HCT116 (cell line): ENCODE measurements around the gene SGMS1.

Experiments used
- CBX3 ChIP-seq: IDR thresholded peaks from 2 replicates; pipeline ENCODE4 v1.6.1; 2012; ENCODE audit warnings: low read depth
- POLR2AphosphoS5 ChIP-seq: IDR thresholded peaks from 2 replicates; pipeline ENCODE4 v1.6.1; 2011; ENCODE audit warnings: mild to moderate bottlenecking, low read depth, low read length, moderate library complexity
- SIN3A ChIP-seq: IDR thresholded peaks from 2 replicates; pipeline ENCODE4 v1.6.1; 2012; ENCODE audit warnings: low read depth
- TF ChIP-seq, protein P1 (sequence below), 3 experiments: fragments of 200-600 bp in 1 of 3; sonication (generic) in 1 of 3; IDR thresholded peaks in 2 of 3; conservative IDR thresholded peaks in 1 of 3; 2 replicates each; pipeline ENCODE4 v1.5.1; 2012 to 2017; ENCODE audit warnings: low read depth in 2 of 3, low read length in 2 of 3, antibody characterized with exemption in 1 of 3, borderline replicate concordance in 1 of 3, control low read depth in 1 of 3, mild to moderate bottlenecking in 1 of 3, mixed read lengths in 1 of 3, mixed run types in 1 of 3, moderate library complexity in 1 of 3; ENCODE audit not compliant: insufficient read depth in 1 of 3
- TF ChIP-seq, protein P2 (sequence below): IDR thresholded peaks from 2 replicates; pipeline ENCODE4 v1.6.1; 2012

DNA sequence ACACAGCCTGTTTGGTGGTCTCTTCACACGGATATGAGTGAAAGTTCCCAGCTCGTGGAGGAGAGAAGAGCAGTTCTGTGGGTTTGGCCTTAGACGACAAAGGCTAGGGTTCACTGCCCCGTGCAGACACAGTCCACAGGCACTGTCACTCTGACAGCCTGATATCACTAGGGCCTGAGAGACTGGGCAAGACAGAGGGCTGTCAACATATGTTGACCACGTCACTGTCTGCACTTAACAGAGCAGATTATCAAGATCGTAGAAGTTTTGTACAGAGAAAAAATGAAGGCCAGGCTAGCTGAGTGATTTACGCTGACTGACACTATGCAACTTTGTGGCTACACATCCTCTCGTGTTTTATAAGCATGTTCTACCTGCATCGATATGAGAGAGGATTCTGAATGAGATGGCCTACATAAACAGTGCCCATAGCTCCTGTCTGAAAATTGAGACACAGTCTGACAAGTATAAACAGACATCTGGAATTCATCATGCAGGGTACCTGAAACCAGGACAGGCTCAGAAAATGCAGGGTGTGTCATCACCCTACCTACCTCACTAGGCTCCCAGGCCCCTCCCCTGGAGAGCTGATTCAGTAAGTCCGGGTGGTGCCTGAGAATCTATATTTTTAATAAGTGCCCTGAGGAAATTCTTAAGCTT, 120.0 kb downstream of the SGMS1 start:
- TF ChIP-seq, protein P1, sequence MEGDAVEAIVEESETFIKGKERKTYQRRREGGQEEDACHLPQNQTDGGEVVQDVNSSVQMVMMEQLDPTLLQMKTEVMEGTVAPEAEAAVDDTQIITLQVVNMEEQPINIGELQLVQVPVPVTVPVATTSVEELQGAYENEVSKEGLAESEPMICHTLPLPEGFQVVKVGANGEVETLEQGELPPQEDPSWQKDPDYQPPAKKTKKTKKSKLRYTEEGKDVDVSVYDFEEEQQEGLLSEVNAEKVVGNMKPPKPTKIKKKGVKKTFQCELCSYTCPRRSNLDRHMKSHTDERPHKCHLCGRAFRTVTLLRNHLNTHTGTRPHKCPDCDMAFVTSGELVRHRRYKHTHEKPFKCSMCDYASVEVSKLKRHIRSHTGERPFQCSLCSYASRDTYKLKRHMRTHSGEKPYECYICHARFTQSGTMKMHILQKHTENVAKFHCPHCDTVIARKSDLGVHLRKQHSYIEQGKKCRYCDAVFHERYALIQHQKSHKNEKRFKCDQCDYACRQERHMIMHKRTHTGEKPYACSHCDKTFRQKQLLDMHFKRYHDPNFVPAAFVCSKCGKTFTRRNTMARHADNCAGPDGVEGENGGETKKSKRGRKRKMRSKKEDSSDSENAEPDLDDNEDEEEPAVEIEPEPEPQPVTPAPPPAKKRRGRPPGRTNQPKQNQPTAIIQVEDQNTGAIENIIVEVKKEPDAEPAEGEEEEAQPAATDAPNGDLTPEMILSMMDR (IDR thresholded peaks at IDR 0.05 in 2 of 3, conservative IDR thresholded peaks at IDR 0.05 in 1 of 3; ENCODE audit: borderline replicate concordance in 1 of 3, insufficient read depth in 1 of 3, low read depth in 2 of 3, low read length in 2 of 3), result no peak
- TF ChIP-seq CBX3 (no peak), POLR2AphosphoS5 (no peak), SIN3A (no peak)
- TF ChIP-seq, protein P2, sequence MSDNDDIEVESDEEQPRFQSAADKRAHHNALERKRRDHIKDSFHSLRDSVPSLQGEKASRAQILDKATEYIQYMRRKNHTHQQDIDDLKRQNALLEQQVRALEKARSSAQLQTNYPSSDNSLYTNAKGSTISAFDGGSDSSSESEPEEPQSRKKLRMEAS, result no peak
